Uterus (tissue), 4 donors: ENCODE measurements around the gene PCSK4. TPM values are rescaled to one million over a fixed set of nuclear protein-coding genes. Genes with fewer than 3 reads are reported as not detected.

Source experiments
- DNase-seq, 2 donors: peaks; one replicate each; pipeline ENCODE4 v3.0.0-alpha.2; 2019 to 2020
- H3K27ac ChIP-seq, 2 donors: fragments of 200-600 bp; sonication (generic); 1 replicate in 1 of 2; 2 replicates in 1 of 2; pipeline ENCODE4 v1.5.1; 2016 to 2018
- H3K27me3 ChIP-seq, 2 donors: fragments of 200-600 bp; sonication (generic); one replicate each; pipeline ENCODE4 v1.5.1; 2018 to 2019; ENCODE audit warnings: control low read depth in 1 of 2
- H3K36me3 ChIP-seq, 2 donors: fragments of 200-600 bp; sonication (generic); one replicate each; pipeline ENCODE4 v1.5.1; 2019; ENCODE audit warnings: control low read depth in 1 of 2
- H3K4me1 ChIP-seq, 2 donors: fragments of 200-600 bp; sonication (generic); one replicate each; pipeline ENCODE4 v1.5.1; 2018 to 2019; ENCODE audit warnings: control low read depth in 1 of 2
- H3K4me3 ChIP-seq, 2 donors: fragments of 200-600 bp; sonication (generic); 1 replicate in 1 of 2; 2 replicates in 1 of 2; pipeline ENCODE4 v1.5.1; 2018 to 2019; ENCODE audit warnings: mild to moderate bottlenecking in 1 of 2
- H3K9me3 ChIP-seq, 2 donors: fragments of 200-600 bp; sonication (generic); one replicate each; pipeline ENCODE4 v1.5.1; 2019; ENCODE audit warnings: control low read depth in 1 of 2
- CTCF ChIP-seq, 4 experiments: fragments of 200-600 bp in 2 of 4; fragments of 450-650 bp in 2 of 4; sonication (generic) in 2 of 4; IDR thresholded peaks; one replicate each; pipeline ENCODE4 v1.5.1; 2016 to 2019; ENCODE audit warnings: antibody characterized with exemption in 4 of 4, mild to moderate bottlenecking in 2 of 4, moderate library complexity in 1 of 4
- POLR2A ChIP-seq, 2 donors: fragments of 450-650 bp; IDR thresholded peaks; one replicate each; pipeline ENCODE4 v1.6.1; 2016; ENCODE audit warnings: antibody characterized with exemption in 2 of 2, mild to moderate bottlenecking in 1 of 2, moderate library complexity in 1 of 2
- intact Hi-C: fragments of 100-400 bp; cut with DNase I; formaldehyde crosslinking; loops from one replicate; pipeline ENCODE4 v1.15.1; 2023; ENCODE audit warnings: low total_unique reads
- total RNA-seq, 4 donors: library from RNA; depleted of rRNA in 3 of 4; stranded (reverse); fragments of >200 nt in 3 of 4; gene quantifications; one replicate each; pipeline versions ENCODE4 v1.1.0 to v1.2.4, GENCODE V29; 2014 to 2023
- donor health status: DM: yes; HTN: yes; CAD: no.

PCSK4 gene
- total RNA-seq, 4 donors from 2014 or later = under 0.01 to 6.4 (median 4.6) TPM; not detected in 1

- Histone ChIP-seq H3K4me3 (no peak overlapping the region), H3K27me3 (peaks cover 16 to 20% of the 10 kb centered on the region in 2 donors), H3K9me3 (no peaks in the 10 kb centered on the region), H3K36me3 (no peaks in the 10 kb centered on the region), H3K4me1 (peaks cover 4 to 26% of the 10 kb centered on the region in 2 donors), H3K27ac (no peak overlapping the region)
- TF ChIP-seq CTCF (IDR thresholded peaks at IDR 0.05) = no peak
- no peak for TF ChIP-seq POLR2A (IDR thresholded peaks at IDR 0.05)
- no peak for DNase-seq
- intact Hi-C loops = no loop called here
Observed at GRCh38 chr19:1474765-1475351, 15.3 kb downstream of the PCSK4 start.

GRCh38 chr19:1474011-1474764 is 16.0 kb downstream of the PCSK4 start:
- no peaks in the 10 kb centered on the region for H3K9me3 ChIP-seq
- H3K4me1 ChIP-seq = peaks cover 4 to 33% of the 10 kb centered on the region in 2 donors
- TF ChIP-seq POLR2A (IDR thresholded peaks at IDR 0.05) (no peak), CTCF (IDR thresholded peaks at IDR 0.05) (no peak)
- H3K4me3 ChIP-seq = no peak overlapping the region
- no peak for DNase-seq
- H3K27me3 ChIP-seq = peaks cover 18 to 22% of the 10 kb centered on the region in 2 donors
- no peaks in the 10 kb centered on the region for H3K36me3 ChIP-seq
- intact Hi-C loops = no loop called here
- no peak overlapping the region for H3K27ac ChIP-seq

GRCh38 chr19:1473085-1473851 is 16.9 kb downstream of the PCSK4 start:
- Histone ChIP-seq H3K4me1 (peaks cover 8 to 37% of the 10 kb centered on the region in 2 donors), H3K27me3 (peaks cover 23 to 29% of the 10 kb centered on the region in 2 donors), H3K36me3 (no peaks in the 10 kb centered on the region), H3K9me3 (no peaks in the 10 kb centered on the region), H3K4me3 (no peak overlapping the region), H3K27ac (no peak overlapping the region)
- intact Hi-C loops = no loop called here
- no peak for TF ChIP-seq POLR2A (IDR thresholded peaks at IDR 0.05)
- TF ChIP-seq CTCF (IDR thresholded peaks at IDR 0.05) = no peak
- DNase-seq = no peak

DNA sequence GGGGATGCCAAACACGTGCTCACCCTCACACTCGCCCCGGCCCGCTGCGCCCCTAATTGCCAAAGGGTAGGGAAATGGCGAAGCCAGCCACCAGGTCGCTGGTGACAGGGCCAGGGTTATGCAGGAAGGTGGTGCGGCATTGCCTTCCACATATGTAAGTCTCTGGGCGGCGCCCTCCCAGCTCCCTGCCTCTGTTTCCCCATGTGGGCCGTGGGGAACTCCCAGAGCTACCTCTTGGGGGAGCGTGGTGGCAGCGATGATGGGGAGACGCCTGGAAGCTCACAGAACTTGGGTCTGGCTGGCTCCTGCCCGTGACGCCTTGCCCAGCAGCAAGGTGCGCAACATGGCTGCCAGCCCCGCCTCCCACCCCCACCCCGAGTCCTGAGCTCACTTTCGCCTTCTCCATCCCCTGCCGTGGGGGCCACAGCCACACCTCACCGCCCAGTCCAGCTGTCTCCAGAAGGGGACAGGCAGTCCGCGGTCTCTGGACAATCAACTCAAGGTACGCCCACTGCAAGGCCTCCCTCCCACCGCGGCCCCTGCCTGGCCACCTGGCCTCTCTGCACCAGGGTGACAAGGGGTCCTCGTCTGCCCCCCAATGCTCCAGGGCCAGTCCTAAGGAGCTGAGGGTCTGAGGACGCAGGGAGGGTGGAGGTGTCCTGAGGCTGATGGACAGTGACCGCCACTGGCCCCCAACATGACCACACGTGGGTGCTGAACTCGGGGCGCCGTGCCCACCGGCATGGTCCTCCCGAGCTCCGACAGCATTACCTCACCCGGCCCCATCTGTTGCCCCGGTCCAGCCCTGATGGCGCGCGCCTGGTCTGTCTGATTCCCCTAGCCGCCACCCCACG is 17.7 kb downstream of the PCSK4 start:
- no peak overlapping the region for H3K27ac ChIP-seq
- H3K27me3 ChIP-seq = peaks cover 24 to 37% of the 10 kb centered on the region in 2 donors

More for the DNA sequence above, 17.7 kb downstream of the PCSK4 start:
- no peaks in the 10 kb centered on the region for H3K36me3 ChIP-seq
- DNase-seq = no peak
- peaks cover 12 to 40% of the 10 kb centered on the region in 2 donors for H3K4me1 ChIP-seq
- intact Hi-C loops = no loop called here
- no peaks in the 10 kb centered on the region for H3K9me3 ChIP-seq
- TF ChIP-seq POLR2A (IDR thresholded peaks at IDR 0.05) = no peak
- no peak for TF ChIP-seq CTCF (IDR thresholded peaks at IDR 0.05)
- no peak overlapping the region for H3K4me3 ChIP-seq
